ENCODE results near the gene ECSCR. TPM values are rescaled to one million over a fixed set of nuclear protein-coding genes. Genes with fewer than 3 reads are reported as not detected.

Gene ECSCR
- total and polyA plus RNA-seq, 2 of the 8 experiments (the other 6 are each of a cell fraction or from before 2014, with no cell fraction given): 2.7 to 7.2 TPM

DNA sequence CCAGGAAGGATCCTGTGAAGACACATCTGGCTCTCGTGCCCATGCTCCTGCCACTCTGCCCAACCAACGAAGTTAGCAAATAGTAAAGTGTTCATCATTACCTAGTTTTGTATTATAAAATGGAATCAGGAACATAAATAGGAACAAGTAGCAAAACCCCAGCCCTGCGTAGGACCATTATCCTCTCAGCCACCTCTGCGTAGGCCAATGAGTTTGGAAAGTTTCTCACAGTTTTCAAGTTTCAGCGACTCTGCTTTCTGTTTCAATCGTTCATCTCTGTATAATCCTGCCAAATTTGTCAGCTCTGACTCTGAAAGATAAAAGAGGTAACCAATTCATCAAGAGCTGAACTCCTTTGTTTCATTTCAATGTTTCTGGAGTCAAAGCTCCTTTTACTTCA, 48.6 kb downstream of the ECSCR start:
- Histone ChIP-seq H4K5ac (ENCODE audit: insufficient read length, low read depth, low read length) (no peak overlapping the region), H4K20me1 (replicated peaks in 1 of 2; ENCODE audit: control insufficient read depth in 1 of 2, insufficient read depth in 2 of 2, low read length in 2 of 2) (no peaks in the 10 kb centered on the region), H3K36me3 (ENCODE audit: control insufficient read depth in 2 of 4, insufficient read depth in 4 of 4, low read length in 3 of 4) (peaks cover 2 to 14% (median 4%) of the 10 kb centered on the region in 4 experiments; a peak in 5 of 8 replicates), H3K4me3 (ENCODE audit: extremely low read depth in 1 of 4, insufficient read depth in 2 of 4, low read depth in 3 of 4, low read length in 4 of 4) (no peak overlapping the region), H3K4me1 (replicated peaks in 1 of 4; ENCODE audit: control insufficient read depth in 3 of 4, insufficient read depth in 4 of 4, low read length in 3 of 4) (no peaks in the 10 kb centered on the region), H3K4me2 (ENCODE audit: insufficient read depth in 1 of 2, low read depth in 2 of 2, low read length in 2 of 2) (no peak overlapping the region), H2BK120ac (replicated peaks; ENCODE audit: low read depth, low read length) (no peak overlapping the region), H3K4ac (replicated peaks; ENCODE audit: insufficient read length, low read depth, low read length) (no peak overlapping the region), H2BK12ac (ENCODE audit: low read depth, low read length) (no peak overlapping the region), H3K18ac (ENCODE audit: extremely low read depth, low read length) (no peak overlapping the region), H3K27ac (ENCODE audit: low read depth, low read length) (no peak overlapping the region), H2AK5ac (ENCODE audit: low read depth, low read length) (no peak overlapping the region), H2BK5ac (ENCODE audit: low read depth, low read length) (no peak overlapping the region), H3K14ac (ENCODE audit: insufficient read length) (no peak overlapping the region), H3K9ac (replicated peaks in 1 of 4; ENCODE audit: extremely low read depth in 1 of 4, low read depth in 3 of 4, low read length in 3 of 4) (no peak overlapping the region), H4K8ac (ENCODE audit: extremely low read depth, insufficient read depth, low read length) (no peak overlapping the region), H3K23ac (ENCODE audit: insufficient read length) (no peak overlapping the region), H2BK15ac (ENCODE audit: low read length) (no peak overlapping the region), H3K9me3 (ENCODE audit: insufficient read depth in 2 of 2, low read depth in 1 of 2, low read length in 1 of 2) (no peaks in the 10 kb centered on the region), H3K79me2 (ENCODE audit: control insufficient read depth in 1 of 2, insufficient read depth in 2 of 2, low read length in 2 of 2) (no peaks in the 10 kb centered on the region), H4K91ac (replicated peaks; ENCODE audit: insufficient read length, low read length) (no peak overlapping the region), H3K79me1 (ENCODE audit: low read depth, low read length) (no peaks in the 10 kb centered on the region), H3K56ac (replicated peaks; ENCODE audit: insufficient read length, low read depth, low read length) (no peak overlapping the region), H3K23me2 (ENCODE audit: low read depth, low read length) (no peaks in the 10 kb centered on the region), H2BK20ac (ENCODE audit: low read length) (no peak overlapping the region), H3K27me3 (replicated peaks in 1 of 4; ENCODE audit: control insufficient read depth in 3 of 4, extremely low read depth in 1 of 4, insufficient read depth in 3 of 4, low read length in 3 of 4) (no peaks in the 10 kb centered on the region), H2AFZ (ENCODE audit: low read length) (no peak overlapping the region)
- ChIA-PET POLR2A (ENCODE audit: partially characterized antibody) (interaction anchor here (0.8 to 1.3 kb wide), 4 partner anchors 9 to 60 kb away, joined by 3 to 6 read pairs (median 3); partner anchors contain the start of gene SPATA24), CTCF (ENCODE audit: partially characterized antibody) (interaction anchor here (0.9 to 1.5 kb wide), 3 partner anchors 11 to 363 kb away, joined by 3 to 6 read pairs (median 3); partner anchors contain the start of gene PROB1)
- 93% methylated on average over 6 of the region's 6 CpGs; no CpG with 5 or more reads in 1 of the 2 experiments for WGBS, 2 experiments (ENCODE audit: extremely low coverage in 1 of 2, insufficient coverage in 1 of 2, insufficient read length in 1 of 2, insufficient replicate concordance in 2 of 2, low coverage in 1 of 2, low lambda C conversion rate in 2 of 2, missing lambda C conversion rate in 1 of 2)
- FAIRE-seq: no peak
- DNase-seq (ENCODE audit: low read depth in 1 of 2, low spot score in 2 of 2): no peak
- TF ChIP-seq, protein P1, sequence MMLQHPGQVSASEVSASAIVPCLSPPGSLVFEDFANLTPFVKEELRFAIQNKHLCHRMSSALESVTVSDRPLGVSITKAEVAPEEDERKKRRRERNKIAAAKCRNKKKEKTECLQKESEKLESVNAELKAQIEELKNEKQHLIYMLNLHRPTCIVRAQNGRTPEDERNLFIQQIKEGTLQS (IDR thresholded peaks at IDR 0.05; ENCODE audit: insufficient read depth, low read depth, low read length): no peak
